Activated CD8-positive, alpha-beta memory T cell treated with anti-CD3 and anti-CD28 coated beads for 36 hours (primary cell): Measurements from ENCODE around the gene PHF10. TPM values are rescaled to one million over a fixed set of nuclear protein-coding genes. Genes with fewer than 3 reads are reported as not detected.

Experiments used
- CTCF ChIA-PET: fragments of 350-600 bp; sonication (Branson Sonifier 250); formaldehyde crosslinking; loops from one replicate; lab custom pipeline; 2021; ENCODE audit warnings: antibody characterized with exemption; lab: Charles Lee
- POLR2A ChIA-PET: fragments of 350-600 bp; sonication (Branson Sonifier 250); formaldehyde crosslinking; loops from one replicate; lab custom pipeline; 2021; ENCODE audit warnings: antibody characterized with exemption; lab: Charles Lee
- total RNA-seq, 2 experiments: library from RNA; stranded (reverse); gene quantifications; one replicate each; pipeline ENCODE4 v1.2.3, GENCODE V29; 2021

PHF10 gene
- total RNA-seq, 2 experiments from 2014 or later: 75.5 to 78.9 TPM

- POLR2A ChIA-PET: no interaction called here
- CTCF ChIA-PET: no interaction called here
Observed at GRCh38 chr6:169660751-169661390, 63.4 kb downstream of the PHF10 start.

GRCh38 chr6:169659820-169660610, 64.3 kb downstream of the PHF10 start:
- POLR2A ChIA-PET: no interaction called here
- CTCF ChIA-PET: no interaction called here

GRCh38 chr6:169657284-169657610, 67.1 kb downstream of the PHF10 start:
- CTCF ChIA-PET: no interaction called here
- POLR2A ChIA-PET: no interaction called here

- ChIA-PET CTCF (no interaction called here), POLR2A (no interaction called here)
Observed at GRCh38 chr6:169656546-169657283, 67.6 kb downstream of the PHF10 start.

GRCh38 chr6:169654598-169655391, 69.5 kb downstream of the PHF10 start:
- ChIA-PET POLR2A (no interaction called here), CTCF (no interaction called here)

Other genes starting within 250 kb of the PHF10 start
- gene WDR27, start 22.5 kb downstream of the PHF10 start, total RNA-seq: 10 to 100 TPM; 32.0 TPM
- gene C6orf120, start 22.4 kb downstream of the PHF10 start, total RNA-seq: 10 to 100 TPM; 23.1 TPM
- 1 to 10 TPM; 2.0 to 2.1 TPM for gene DYNLT2, start 27.1 kb upstream of the PHF10 start, total RNA-seq
- gene ERMARD, start 27.1 kb upstream of the PHF10 start, total RNA-seq: 10 to 100 TPM; 24.0 to 25.1 TPM